Neuronal stem cell (in vitro differentiated cells): ENCODE measurements around the gene LPCAT1.

Source experiments
- DNase-seq: peaks from one replicate; pipeline ENCODE4 v3.0.0-alpha.2; 2013; ENCODE audit warnings: low spot score
- H2AFZ ChIP-seq: one replicate; pipeline ENCODE4 v1.6.1; 2013; ENCODE audit warnings: mild to moderate bottlenecking, low read length, inconsistent platforms
- H2AK5ac ChIP-seq: 2 replicates; pipeline ENCODE4 v1.6.1; 2013; ENCODE audit warnings: low read depth, mild to moderate bottlenecking, inconsistent platforms, low read length, moderate library complexity, mixed read lengths
- H2BK120ac ChIP-seq: 2 replicates; pipeline ENCODE4 v1.6.1; 2013; ENCODE audit warnings: low read depth, mild to moderate bottlenecking, inconsistent platforms, low read length, moderate library complexity, mixed read lengths
- H2BK12ac ChIP-seq: one replicate; pipeline ENCODE4 v1.6.1; 2013; ENCODE audit warnings: low read length, inconsistent platforms
- H2BK15ac ChIP-seq: 2 replicates; pipeline ENCODE4 v1.6.1; 2013; ENCODE audit warnings: mild to moderate bottlenecking, low read length, inconsistent platforms, mixed read lengths
- H2BK5ac ChIP-seq: one replicate; pipeline ENCODE4 v1.6.1; 2013; ENCODE audit warnings: inconsistent platforms, mild to moderate bottlenecking, low read length, moderate library complexity
- H3K14ac ChIP-seq: one replicate; pipeline ENCODE4 v1.6.1; 2013; ENCODE audit warnings: low read length, inconsistent platforms
- H3K18ac ChIP-seq: 2 replicates; pipeline ENCODE4 v1.6.1; 2013; ENCODE audit warnings: low read length, inconsistent platforms
- H3K23ac ChIP-seq: 2 replicates; pipeline ENCODE4 v1.6.1; 2013; ENCODE audit warnings: low read depth, mild to moderate bottlenecking, mixed read lengths, low read length, inconsistent platforms; ENCODE audit not compliant: poor library complexity
- H3K27ac ChIP-seq: replicated peaks from 3 replicates; pipeline ENCODE4 v1.5.1; 2013; ENCODE audit warnings: low read length, inconsistent platforms
- H3K27me3 ChIP-seq, 3 experiments: 2 replicates each; pipeline ENCODE4 v1.6.1; 2013; ENCODE audit warnings: low read length in 3 of 3, mild to moderate bottlenecking in 2 of 3, inconsistent platforms in 1 of 3, low read depth in 1 of 3, mixed read lengths in 1 of 3, moderate library complexity in 1 of 3; ENCODE audit not compliant: control insufficient read depth in 3 of 3, insufficient read depth in 3 of 3
- H3K36me3 ChIP-seq, 2 donors: replicated peaks in 1 of 2; 2 replicates each; pipeline ENCODE4 v1.6.1; 2013; ENCODE audit warnings: low read length in 2 of 2; ENCODE audit not compliant: control insufficient read depth in 2 of 2, insufficient read depth in 2 of 2
- H3K4ac ChIP-seq: 2 replicates; pipeline ENCODE4 v1.6.1; 2013; ENCODE audit warnings: inconsistent platforms, mild to moderate bottlenecking, low read length, moderate library complexity
- H3K4me1 ChIP-seq, 2 donors: 1 replicate in 1 of 2; 2 replicates in 1 of 2; pipeline ENCODE4 v1.6.1; 2013; ENCODE audit warnings: low read length in 2 of 2, low read depth in 1 of 2; ENCODE audit not compliant: control insufficient read depth in 2 of 2, insufficient read depth in 1 of 2
- H3K4me2 ChIP-seq: one replicate; pipeline ENCODE4 v1.6.1; 2013; ENCODE audit warnings: mild to moderate bottlenecking, low read length, inconsistent platforms; ENCODE audit not compliant: insufficient read depth, poor library complexity, severe bottlenecking
- H3K4me3 ChIP-seq, 2 donors: 2 replicates each; pipeline ENCODE4 v1.5.1; 2013; ENCODE audit warnings: low read length in 2 of 2, mild to moderate bottlenecking in 2 of 2, inconsistent platforms in 1 of 2, moderate library complexity in 1 of 2
- H3K79me1 ChIP-seq: one replicate; pipeline ENCODE4 v1.6.1; 2013; ENCODE audit warnings: low read depth, mild to moderate bottlenecking, inconsistent platforms, low read length, moderate library complexity
- H3K9ac ChIP-seq: one replicate; pipeline ENCODE4 v1.6.1; 2013; ENCODE audit warnings: mild to moderate bottlenecking, low read depth, low read length, inconsistent platforms; ENCODE audit not compliant: poor library complexity
- H3K9me3 ChIP-seq, 2 donors: replicated peaks in 1 of 2; 2 replicates each; pipeline versions ENCODE3 to v1.6.1; 2013; ENCODE audit warnings: low read length in 2 of 2, mild to moderate bottlenecking in 2 of 2, inconsistent platforms in 1 of 2, low read depth in 1 of 2, mixed read lengths in 1 of 2, moderate library complexity in 1 of 2; ENCODE audit not compliant: control insufficient read depth in 2 of 2, insufficient read depth in 1 of 2
- H4K8ac ChIP-seq: one replicate; pipeline ENCODE4 v1.6.1; 2013; ENCODE audit warnings: low read depth, mild to moderate bottlenecking, inconsistent platforms, low read length, moderate library complexity
- H4K91ac ChIP-seq: one replicate; pipeline ENCODE4 v1.6.1; 2013; ENCODE audit warnings: low read length, low read depth, mild to moderate bottlenecking, inconsistent platforms; ENCODE audit not compliant: poor library complexity
- WGBS, 2 donors: extraction: QIAGEN DNeasy Blood & Tissue Kit; methylation state at CpG; one replicate each; pipeline ENCODE4 v1.1.7; 2013; ENCODE audit warnings: missing lambda C conversion rate in 2 of 2, mixed read lengths in 1 of 2; ENCODE audit not compliant: insufficient read length in 2 of 2, insufficient replicate concordance in 1 of 2; ENCODE audit errors: extremely low coverage in 2 of 2; 5-methylcytosine and 5-hydroxymethylcytosine counted together

Gene LPCAT1

DNA sequence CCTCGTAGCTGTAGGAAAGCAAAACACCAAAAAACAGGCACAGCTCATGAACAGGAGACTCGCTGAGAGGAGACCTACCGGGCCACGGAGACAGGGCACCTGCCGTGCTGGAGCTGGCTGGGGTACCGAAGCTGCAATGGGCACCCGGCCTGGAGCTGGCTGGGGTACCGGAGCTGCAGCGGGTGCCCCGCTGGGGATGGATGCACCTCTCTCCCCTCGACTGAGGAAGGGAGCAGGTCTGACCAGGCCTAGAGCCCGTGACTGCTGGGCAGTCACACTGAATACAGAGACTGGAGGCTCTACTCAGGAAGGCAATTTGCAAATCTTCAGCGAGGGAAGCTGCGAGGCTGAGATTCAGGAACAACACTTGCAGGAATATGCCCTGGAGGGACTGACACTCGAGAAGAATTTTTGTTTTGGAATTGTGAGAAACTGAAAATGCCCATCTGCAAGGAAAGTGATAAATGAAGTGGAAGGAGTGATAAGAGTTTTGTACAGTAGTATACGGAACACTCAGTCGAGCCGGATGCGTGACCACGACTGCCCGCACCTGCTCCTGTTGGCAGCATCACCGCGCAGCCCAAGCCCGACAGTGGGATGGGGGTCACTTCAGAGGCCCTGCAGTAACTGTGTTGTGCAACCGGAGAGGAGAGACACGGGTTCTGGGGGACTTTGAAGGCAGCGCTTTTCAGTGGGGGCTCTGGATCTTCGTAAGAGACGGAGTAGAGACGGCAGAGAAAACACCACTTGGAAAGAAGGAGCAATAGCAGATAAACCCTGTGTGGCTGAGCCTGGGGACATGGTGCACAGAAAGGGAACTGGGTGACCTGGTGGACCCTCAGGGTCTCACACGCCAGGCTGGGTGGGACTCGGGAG, 27.9 kb upstream of the LPCAT1 start:
- Histone ChIP-seq H3K27ac (no peak overlapping the region), H3K4me3 (no peak overlapping the region), H3K23ac (peak overlapping the region; percentile 34), H3K4ac (no peak overlapping the region), H4K91ac (no peak overlapping the region), H3K79me1 (no peaks in the 10 kb centered on the region), H3K4me1 (peaks cover 2 to 13% of the 10 kb centered on the region in 2 donors), H2AFZ (no peak overlapping the region), H3K9me3 (no peaks in the 10 kb centered on the region), H3K27me3 (peaks cover 0 to 3% (median 0%) of the 10 kb centered on the region in 3 experiments), H3K36me3 (no peaks in the 10 kb centered on the region), H2AK5ac (peak overlapping the region; percentile 8), H3K14ac (no peak overlapping the region), H3K18ac (peak overlapping the region; percentile 85), H2BK120ac (no peak overlapping the region), H3K4me2 (no peak overlapping the region), H2BK5ac (no peak overlapping the region), H4K8ac (no peak overlapping the region), H3K9ac (peak overlapping the region; percentile 64), H2BK15ac (no peak overlapping the region), H2BK12ac (no peak overlapping the region)
- DNase-seq, result no peak
- no CpG with 5 or more reads among the region's 32 CpGs for WGBS, 2 donors

- no peak overlapping the region for H3K27ac ChIP-seq
- no peak for DNase-seq
- no peak overlapping the region for H2BK12ac ChIP-seq
- H3K23ac ChIP-seq, result no peak overlapping the region
- no peak overlapping the region for H3K4me3 ChIP-seq
- H3K18ac ChIP-seq, result no peak overlapping the region
- H3K4me2 ChIP-seq, result no peak overlapping the region
- no CpG with 5 or more reads among the region's 17 CpGs for WGBS, 2 donors
- H2AK5ac ChIP-seq, result peak overlapping the region; percentile 2
- peaks cover 0 to 1% of the 10 kb centered on the region in 2 donors for H3K9me3 ChIP-seq
- no peak overlapping the region for H4K8ac ChIP-seq
- H3K27me3 ChIP-seq, result peaks cover 0 to 3% (median 0%) of the 10 kb centered on the region in 3 experiments
- H2BK5ac ChIP-seq, result no peak overlapping the region
- H3K9ac ChIP-seq, result no peak overlapping the region
- no peak overlapping the region for H2BK120ac ChIP-seq
- no peaks in the 10 kb centered on the region for H3K79me1 ChIP-seq
- no peak overlapping the region for H2BK15ac ChIP-seq
- no peak overlapping the region for H3K14ac ChIP-seq
- no peak overlapping the region for H2AFZ ChIP-seq
- H4K91ac ChIP-seq, result no peak overlapping the region
- H3K36me3 ChIP-seq, result no peaks in the 10 kb centered on the region
- H3K4me1 ChIP-seq, result peaks cover 2 to 13% of the 10 kb centered on the region in 2 donors
- no peak overlapping the region for H3K4ac ChIP-seq
Measured at GRCh38 chr5:1550287-1551076, 26.7 kb upstream of the LPCAT1 start.

DNA sequence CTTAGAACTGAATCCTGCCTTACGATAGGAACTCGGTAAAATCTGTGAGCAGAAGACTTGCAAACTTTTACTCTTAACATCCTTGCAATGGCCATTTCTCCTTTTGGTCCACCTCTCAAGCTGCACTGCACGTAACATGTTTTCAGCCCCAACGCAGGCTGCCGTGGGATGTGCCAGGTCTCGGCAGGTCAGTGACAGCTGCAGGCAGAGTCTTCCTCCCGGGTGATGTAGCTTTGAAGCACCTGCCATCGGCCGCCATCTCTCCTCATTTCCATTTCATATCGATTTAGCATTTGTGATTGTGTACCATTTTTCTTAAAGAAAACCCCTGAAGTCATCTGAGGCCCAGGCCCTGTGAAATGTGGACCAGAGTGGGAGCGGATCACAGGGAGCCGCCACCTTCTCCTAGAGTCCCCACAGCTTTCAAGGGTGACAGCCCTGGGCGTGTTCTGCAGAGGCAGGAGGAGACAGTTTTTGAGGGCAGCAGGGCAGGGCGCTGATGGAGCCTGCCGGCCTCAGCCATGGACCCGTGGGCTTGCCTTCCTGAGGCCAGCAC, 25.8 kb upstream of the LPCAT1 start:
- H3K79me1 ChIP-seq, result no peaks in the 10 kb centered on the region
- H3K18ac ChIP-seq, result no peak overlapping the region
- H3K9ac ChIP-seq, result no peak overlapping the region
- H2BK120ac ChIP-seq, result no peak overlapping the region
- H3K36me3 ChIP-seq, result peaks cover 0 to 2% of the 10 kb centered on the region in 2 donors
- no peak overlapping the region for H3K4me2 ChIP-seq
- no peak overlapping the region for H3K4me3 ChIP-seq
- H4K8ac ChIP-seq, result no peak overlapping the region
- H2AFZ ChIP-seq, result no peak overlapping the region
- H3K9me3 ChIP-seq, result peaks cover 0 to 4% of the 10 kb centered on the region in 2 donors
- no peak overlapping the region for H4K91ac ChIP-seq
- WGBS, 2 donors, result no CpG with 5 or more reads among the region's 16 CpGs
- no peak overlapping the region for H3K14ac ChIP-seq
- H2BK12ac ChIP-seq, result no peak overlapping the region
- H2BK15ac ChIP-seq, result no peak overlapping the region
- H3K4me1 ChIP-seq, result peaks cover 2 to 15% of the 10 kb centered on the region in 2 donors
- H3K27ac ChIP-seq, result no peak overlapping the region
- H3K23ac ChIP-seq, result no peak overlapping the region
- no peak overlapping the region for H3K4ac ChIP-seq
- no peak overlapping the region for H2BK5ac ChIP-seq
- H2AK5ac ChIP-seq, result no peak overlapping the region
- DNase-seq, result no peak
- peaks cover 0 to 3% (median 0%) of the 10 kb centered on the region in 3 experiments for H3K27me3 ChIP-seq
